ENCODE data around the gene HUS1B.

DNA sequence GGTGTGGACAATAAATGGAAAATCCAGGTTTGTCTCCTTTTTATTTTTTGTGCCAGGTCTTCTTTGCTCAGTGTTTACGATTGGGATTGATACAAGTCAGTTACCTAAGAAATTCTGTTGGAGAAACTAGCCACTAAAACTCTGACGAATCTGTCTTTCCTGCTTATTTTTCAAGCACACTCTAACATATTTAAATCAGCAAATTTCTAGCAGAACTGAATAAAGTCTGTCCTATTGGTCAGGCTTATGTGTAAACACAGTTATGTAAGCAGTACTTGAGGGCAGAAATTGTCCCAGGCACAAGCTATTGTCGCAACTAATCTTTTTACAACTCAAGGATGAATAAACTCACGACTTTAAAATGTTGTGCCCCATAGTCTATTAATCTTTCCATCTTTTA lies 48.1 kb upstream of the HUS1B start:
- TF ChIP-seq, protein P1, sequence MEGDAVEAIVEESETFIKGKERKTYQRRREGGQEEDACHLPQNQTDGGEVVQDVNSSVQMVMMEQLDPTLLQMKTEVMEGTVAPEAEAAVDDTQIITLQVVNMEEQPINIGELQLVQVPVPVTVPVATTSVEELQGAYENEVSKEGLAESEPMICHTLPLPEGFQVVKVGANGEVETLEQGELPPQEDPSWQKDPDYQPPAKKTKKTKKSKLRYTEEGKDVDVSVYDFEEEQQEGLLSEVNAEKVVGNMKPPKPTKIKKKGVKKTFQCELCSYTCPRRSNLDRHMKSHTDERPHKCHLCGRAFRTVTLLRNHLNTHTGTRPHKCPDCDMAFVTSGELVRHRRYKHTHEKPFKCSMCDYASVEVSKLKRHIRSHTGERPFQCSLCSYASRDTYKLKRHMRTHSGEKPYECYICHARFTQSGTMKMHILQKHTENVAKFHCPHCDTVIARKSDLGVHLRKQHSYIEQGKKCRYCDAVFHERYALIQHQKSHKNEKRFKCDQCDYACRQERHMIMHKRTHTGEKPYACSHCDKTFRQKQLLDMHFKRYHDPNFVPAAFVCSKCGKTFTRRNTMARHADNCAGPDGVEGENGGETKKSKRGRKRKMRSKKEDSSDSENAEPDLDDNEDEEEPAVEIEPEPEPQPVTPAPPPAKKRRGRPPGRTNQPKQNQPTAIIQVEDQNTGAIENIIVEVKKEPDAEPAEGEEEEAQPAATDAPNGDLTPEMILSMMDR (conservative IDR thresholded peaks at IDR 0.05; ENCODE audit: low read depth, low read length) = no peak
- no peak for TF ChIP-seq EZH2 (IDR thresholded peaks at IDR 0.05; ENCODE audit: low read length, unreplicated experiment)

Measured in PC-3 (cell line).